Activated CD4-positive, CD25-positive, alpha-beta regulatory T cell treated with anti-CD3 and anti-CD28 coated beads, Interleukin-2, amount 50 U/mL, for 16 hours (primary cell): ENCODE results near the gene NOTCH2.

Experiments used
- DNase-seq: peaks from one replicate; pipeline ENCODE4 v3.0.0-alpha.2; 2020; ENCODE audit warnings: low read depth, low spot score

Gene NOTCH2

GRCh38 chr1:119975006-119975405 lies 94.5 kb downstream of the NOTCH2 start:
- DNase-seq, result no peak

DNA sequence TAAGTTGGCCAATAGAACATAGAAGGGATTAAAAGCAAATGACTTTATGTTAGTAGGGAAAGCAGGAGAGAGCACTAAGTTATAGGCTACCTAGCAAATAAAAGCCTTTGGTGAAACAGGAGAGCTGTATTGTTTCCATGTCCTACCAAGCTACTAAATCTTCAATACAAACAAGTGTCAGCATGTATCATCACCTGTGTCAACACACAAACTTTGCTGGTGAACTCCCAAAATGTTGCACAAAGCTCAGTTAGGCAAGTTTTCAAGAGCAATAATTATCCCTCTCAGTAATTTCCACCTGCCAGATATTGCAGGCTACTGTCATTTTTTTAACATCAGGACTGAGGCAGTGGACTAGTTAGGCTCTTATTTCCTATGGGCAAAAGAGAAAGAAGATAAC lies 95.4 kb downstream of the NOTCH2 start:
- no peak for DNase-seq

GRCh38 chr1:119971710-119972570 lies 97.5 kb downstream of the NOTCH2 start:
- no peak for DNase-seq

DNA sequence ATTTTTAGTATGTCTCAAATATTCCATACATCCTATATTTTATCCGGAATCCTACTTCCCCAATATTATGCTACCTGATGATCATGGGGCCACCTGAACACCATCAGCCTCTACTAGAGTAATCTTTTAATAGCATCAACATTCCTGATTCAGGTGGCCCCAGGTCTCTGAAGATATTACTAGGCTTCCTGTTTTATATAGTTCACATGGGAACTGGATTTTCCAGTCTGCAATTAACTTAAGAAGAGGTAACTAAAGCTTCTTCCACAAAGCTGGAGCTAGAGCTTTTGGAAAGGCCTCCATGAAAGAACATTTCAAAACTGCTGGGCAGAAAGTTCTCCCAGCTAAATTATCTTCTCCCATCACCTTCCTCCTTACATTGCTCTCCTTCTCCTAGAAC lies 100.9 kb downstream of the NOTCH2 start:
- no peak for DNase-seq

GRCh38 chr1:119968068-119968492 lies 101.4 kb downstream of the NOTCH2 start:
- DNase-seq, result peak; percentile 60

DNA sequence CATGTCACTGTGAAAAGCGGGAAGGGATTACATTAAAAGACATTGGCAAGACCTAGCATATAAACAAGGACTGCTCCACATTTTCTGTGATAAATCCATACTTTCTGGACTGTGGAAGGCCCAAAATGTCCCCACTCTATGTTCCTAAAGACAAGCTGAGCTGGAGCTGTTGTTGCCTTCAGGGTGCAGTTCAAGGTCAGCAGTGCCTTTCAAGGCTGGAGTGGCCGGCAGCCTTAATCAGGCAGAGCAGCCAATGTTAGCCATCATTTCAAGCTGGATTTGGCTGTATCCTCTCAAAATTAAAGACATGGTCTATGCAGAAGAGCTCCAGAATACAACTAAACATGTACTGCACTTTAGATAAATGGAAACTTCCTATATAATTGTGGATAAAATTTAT lies 102.8 kb downstream of the NOTCH2 start:
- no peak for DNase-seq

- DNase-seq, result no peak
Measured at GRCh38 chr1:119966020-119966419, 103.4 kb downstream of the NOTCH2 start.

GRCh38 chr1:119964673-119965363 lies 104.6 kb downstream of the NOTCH2 start:
- no peak for DNase-seq

DNA sequence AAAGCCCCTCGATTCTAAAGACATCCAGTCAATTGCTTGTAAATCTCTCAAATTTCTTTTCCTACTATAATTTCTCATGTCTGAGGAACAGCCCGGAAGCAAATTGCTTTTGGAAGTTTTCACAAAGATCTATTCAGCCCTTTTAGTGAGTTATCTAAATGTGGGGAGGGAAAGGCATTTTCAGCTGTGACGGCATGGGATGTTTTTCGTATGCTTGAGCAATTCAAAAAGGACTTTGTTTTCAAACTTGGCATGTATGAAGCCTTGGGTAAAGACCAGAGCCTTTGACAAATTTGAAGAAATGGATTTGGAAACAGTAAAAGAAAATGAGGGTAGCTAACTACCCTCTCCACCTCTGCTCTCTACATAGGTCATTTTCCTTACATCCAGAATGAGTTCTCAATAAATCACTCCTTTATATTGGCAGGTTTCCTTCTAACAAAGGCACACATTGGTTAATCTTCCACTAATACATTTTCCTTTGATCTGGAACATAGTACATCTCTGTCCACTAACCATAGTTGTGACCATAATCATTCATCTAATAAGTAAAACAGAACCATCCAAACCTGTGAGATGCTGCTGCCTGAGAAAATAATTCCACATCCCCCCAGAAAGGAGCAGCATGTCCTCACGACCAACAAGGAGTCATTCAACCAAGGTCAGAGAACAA lies 107.0 kb downstream of the NOTCH2 start:
- no peak for DNase-seq

GRCh38 chr1:119960501-119960900 lies 109.0 kb downstream of the NOTCH2 start:
- DNase-seq, result no peak

GRCh38 chr1:119959268-119960220 lies 109.9 kb downstream of the NOTCH2 start:
- no peak for DNase-seq

DNA sequence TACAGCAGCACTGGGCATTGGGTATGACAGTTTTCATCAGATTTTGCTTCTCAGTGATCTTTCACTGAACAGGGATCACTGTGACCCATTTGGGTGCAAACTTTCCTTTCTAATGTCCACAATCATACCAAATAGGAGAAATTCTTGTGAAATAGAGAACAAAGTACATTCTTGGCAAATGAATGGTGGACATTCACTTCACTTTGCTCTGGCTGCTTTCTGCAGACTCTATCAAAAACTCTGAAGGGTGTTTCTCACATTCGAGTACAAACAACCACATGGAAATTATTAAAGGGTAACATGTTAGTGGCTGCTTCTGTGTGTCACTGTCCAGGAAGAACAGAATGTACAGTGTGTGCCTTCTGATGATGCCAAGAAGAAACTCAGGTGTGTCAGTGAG lies 111.2 kb downstream of the NOTCH2 start:
- DNase-seq, result no peak

DNA sequence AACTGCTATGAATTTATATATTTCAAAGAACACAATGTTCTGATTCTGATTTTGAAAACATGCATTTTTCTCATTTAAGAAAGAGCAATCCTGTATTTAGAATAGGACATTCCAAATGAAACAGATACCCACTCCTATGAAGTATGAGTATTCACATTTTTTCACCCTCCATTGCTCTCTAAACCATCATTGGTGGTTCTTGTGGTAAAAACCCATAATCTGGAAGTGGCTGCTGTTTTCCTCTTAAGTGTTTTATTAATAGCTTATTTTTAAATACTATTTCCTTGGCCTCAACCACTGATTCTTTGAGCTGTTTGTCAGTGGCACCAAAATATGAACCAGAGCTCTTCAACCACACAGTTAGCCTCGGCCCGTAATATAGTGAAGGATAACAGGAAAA lies 113.2 kb downstream of the NOTCH2 start:
- DNase-seq, result no peak

- DNase-seq, result no peak
Measured at GRCh38 chr1:119954476-119955422, 114.7 kb downstream of the NOTCH2 start.

DNA sequence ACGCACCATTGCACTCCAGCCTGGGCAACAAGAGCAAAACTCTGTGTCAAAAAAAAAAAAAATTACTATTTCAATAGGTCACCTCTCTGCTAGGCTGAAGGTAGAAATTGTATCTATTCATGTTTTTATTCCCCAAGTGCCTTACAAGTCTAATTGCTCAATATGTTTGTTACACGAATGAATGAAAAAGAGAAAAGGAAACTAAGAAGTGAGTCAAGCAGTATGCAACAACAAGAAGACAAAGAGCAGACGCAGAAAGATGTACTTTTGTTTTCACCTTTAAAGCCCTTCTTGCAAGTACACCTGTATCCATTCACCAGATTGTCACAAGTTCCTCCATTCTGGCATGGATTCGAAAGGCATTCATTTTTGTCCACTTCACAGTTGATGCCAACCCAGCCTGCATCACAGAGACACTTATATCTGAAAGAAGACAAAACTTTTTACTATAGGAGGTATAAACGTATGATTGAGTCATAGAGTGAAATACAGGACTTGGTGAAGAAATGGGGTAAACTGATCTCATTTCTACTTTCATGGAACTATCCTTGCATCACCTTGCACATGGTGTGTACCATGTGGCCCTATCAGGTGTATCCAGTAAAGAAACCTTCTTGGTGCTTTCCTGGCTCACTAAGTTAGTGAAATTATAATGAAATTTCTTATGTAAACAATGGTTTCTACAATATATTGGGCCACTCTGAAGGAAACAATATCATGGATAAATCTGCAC lies 116.0 kb downstream of the NOTCH2 start:
- no peak for DNase-seq

DNA sequence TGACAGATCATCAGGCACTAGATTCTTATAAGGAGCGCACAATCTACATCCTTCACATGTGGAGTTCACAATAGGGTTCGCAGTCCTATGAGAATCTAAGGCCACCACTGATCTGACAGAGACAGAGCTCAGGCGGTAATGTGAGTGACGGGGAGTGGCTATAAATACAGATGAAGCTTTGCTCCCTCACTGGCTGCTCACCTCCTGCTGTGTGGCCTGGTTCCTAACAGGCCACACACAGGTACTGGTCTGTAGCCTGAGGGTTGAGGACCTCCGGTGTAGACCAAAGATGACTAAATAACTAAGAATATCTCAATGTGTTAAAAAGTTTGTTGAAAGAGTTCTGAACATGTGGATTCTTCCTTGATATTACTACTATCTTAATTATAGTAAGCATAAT lies 117.0 kb downstream of the NOTCH2 start:
- DNase-seq, result no peak

DNA sequence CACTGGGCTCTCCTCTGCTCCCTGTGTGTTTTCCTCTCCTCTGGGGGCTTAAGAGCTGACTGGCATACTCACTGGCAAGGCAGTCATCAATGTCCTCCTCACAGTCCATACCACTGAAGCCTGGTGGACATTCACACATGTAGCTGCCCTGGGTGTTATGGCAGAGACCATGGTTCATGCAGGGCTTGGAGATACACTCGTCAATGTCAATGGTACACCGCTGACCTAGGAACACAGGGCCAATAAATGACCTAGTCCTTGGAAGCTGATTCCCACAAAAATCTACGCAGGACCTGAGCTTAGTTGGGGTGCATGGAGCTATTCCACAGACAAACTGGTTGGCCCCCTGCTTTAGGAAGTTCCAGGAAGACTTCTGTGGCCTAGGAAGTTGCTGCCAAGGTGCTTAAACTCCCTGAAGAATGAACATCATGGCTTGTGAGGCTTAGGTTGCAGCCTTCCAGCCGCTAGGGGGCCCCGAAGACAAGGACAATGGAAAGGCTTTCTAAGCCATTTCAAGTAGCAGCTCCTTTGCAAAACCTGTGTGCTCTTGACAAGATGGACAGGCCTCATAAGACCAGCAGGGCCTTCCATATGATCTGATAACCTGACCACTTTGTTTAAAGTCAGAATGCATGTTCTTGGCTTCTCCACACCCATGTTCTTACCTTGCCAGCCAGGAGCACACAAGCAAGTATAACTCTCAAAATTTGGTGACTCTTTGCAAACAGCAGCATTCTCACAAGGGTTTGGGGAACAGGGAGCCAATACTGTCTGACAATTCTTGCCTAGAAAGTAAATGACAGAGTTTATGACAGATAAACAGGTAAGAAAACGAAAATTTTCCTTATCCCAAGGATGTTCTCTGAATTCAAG lies 120.9 kb downstream of the NOTCH2 start:
- peak; percentile 47 for DNase-seq

GRCh38 chr1:119947468-119947867 lies 122.0 kb downstream of the NOTCH2 start:
- no peak for DNase-seq

- DNase-seq, result no peak
Measured at GRCh38 chr1:119946724-119947123, 122.7 kb downstream of the NOTCH2 start.
